ENCODE results near the gene HMGCLL1.

- TF ChIP-seq, protein P1, sequence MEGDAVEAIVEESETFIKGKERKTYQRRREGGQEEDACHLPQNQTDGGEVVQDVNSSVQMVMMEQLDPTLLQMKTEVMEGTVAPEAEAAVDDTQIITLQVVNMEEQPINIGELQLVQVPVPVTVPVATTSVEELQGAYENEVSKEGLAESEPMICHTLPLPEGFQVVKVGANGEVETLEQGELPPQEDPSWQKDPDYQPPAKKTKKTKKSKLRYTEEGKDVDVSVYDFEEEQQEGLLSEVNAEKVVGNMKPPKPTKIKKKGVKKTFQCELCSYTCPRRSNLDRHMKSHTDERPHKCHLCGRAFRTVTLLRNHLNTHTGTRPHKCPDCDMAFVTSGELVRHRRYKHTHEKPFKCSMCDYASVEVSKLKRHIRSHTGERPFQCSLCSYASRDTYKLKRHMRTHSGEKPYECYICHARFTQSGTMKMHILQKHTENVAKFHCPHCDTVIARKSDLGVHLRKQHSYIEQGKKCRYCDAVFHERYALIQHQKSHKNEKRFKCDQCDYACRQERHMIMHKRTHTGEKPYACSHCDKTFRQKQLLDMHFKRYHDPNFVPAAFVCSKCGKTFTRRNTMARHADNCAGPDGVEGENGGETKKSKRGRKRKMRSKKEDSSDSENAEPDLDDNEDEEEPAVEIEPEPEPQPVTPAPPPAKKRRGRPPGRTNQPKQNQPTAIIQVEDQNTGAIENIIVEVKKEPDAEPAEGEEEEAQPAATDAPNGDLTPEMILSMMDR (IDR thresholded peaks at IDR 0.05) = no peak
- TF ChIP-seq POLR2AphosphoS5 (IDR thresholded peaks at IDR 0.05) (no peak), POLR2A (IDR thresholded peaks at IDR 0.05) (no peak), EP300 (IDR thresholded peaks at IDR 0.05) (no peak)
These were observed 145.4 kb downstream of the HMGCLL1 start for GRCh38 chr6:55433446-55434130.

Measured in gastroesophageal sphincter (tissue), 3 donors.